ENCODE results near the gene LPXN.

The LPXN gene

DNA sequence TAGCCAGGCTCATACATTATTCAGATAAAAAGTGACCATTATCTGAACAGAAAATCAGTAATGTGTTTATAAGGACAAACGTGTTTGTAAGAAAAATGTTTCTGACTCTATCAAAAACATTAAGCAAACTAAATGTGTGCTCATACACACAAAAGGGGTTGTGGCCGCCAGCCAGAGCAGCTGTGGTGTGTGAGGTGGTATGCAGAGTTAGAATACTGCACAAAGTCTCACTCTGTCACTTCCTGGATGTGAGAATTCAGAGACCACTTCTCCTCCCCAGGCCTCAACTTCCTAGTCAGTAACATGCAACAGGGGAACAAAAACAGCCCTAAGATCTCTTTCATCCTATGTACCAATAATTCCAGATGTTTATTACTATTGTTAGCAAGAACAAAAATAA, 77.2 kb downstream of the LPXN start:
- no peak for TF ChIP-seq CTCF (IDR thresholded peaks at IDR 0.05; ENCODE audit: insufficient read depth, low read length, poor library complexity, severe bottlenecking)
- DNase-seq (ENCODE audit: extremely low read depth, insufficient read length): no peak
- Histone ChIP-seq H3K4me3 (replicated peaks; ENCODE audit: low read depth, low read length) (no peak overlapping the region), H3K27me3 (replicated peaks; ENCODE audit: control insufficient read depth, insufficient read depth, low read length) (no peaks in the 10 kb centered on the region), H3K36me3 (ENCODE audit: control insufficient read depth, insufficient read depth, low read length) (no peaks in the 10 kb centered on the region; the same call in 1 of the 2 replicates)

DNA sequence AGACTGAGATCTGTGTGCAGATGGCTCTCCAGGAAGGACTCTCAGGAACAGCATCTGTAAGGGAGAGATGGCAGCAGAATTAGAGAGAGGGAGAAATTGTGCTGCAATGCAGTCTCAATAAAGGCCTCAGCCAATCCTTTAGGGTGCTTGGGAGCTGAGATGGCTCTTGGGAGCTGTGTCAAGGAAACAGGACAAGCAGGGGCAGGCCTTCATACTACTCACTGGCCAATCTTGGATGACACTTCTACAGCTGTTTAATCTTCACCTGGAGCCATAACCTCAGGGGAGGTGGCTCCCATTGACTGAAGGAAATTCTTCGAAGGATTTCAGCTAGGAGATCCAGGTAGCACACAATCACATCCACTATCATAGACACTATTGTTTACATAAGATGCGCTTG, 77.7 kb downstream of the LPXN start:
- TF ChIP-seq CTCF (IDR thresholded peaks at IDR 0.05; ENCODE audit: insufficient read depth, low read length, poor library complexity, severe bottlenecking): no peak
- Histone ChIP-seq H3K4me3 (replicated peaks; ENCODE audit: low read depth, low read length) (no peak overlapping the region), H3K27me3 (replicated peaks; ENCODE audit: control insufficient read depth, insufficient read depth, low read length) (no peaks in the 10 kb centered on the region), H3K36me3 (ENCODE audit: control insufficient read depth, insufficient read depth, low read length) (no peaks in the 10 kb centered on the region; the same call in 1 of the 2 replicates)
- no peak for DNase-seq (ENCODE audit: extremely low read depth, insufficient read length)

- no peak for TF ChIP-seq CTCF (IDR thresholded peaks at IDR 0.05; ENCODE audit: insufficient read depth, low read length, poor library complexity, severe bottlenecking)
- Histone ChIP-seq H3K27me3 (replicated peaks; ENCODE audit: control insufficient read depth, insufficient read depth, low read length) (no peaks in the 10 kb centered on the region), H3K36me3 (ENCODE audit: control insufficient read depth, insufficient read depth, low read length) (no peaks in the 10 kb centered on the region; the same call in 1 of the 2 replicates), H3K4me3 (replicated peaks; ENCODE audit: low read depth, low read length) (no peak overlapping the region)
- no peak for DNase-seq (ENCODE audit: extremely low read depth, insufficient read length)
Observed at GRCh38 chr11:58495906-58496305, 79.8 kb downstream of the LPXN start.

DNA sequence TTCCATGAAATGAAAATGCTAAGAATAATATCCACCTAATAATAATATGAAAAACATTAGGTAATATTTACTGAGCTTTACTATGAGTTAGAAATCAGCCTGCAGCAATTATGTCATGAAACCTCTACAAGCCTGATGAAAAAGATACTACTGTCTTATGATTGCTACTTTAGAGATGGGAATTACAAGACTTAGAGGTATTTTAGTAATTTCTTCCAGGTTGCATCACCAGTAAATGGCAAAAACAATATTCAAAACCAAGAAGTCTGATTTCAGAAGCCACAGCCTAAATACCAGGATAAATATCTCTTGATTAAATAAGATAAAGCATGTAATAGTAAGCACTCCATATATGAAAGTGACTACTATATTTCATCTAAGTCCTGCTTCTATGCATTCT, 81.6 kb downstream of the LPXN start:
- DNase-seq (ENCODE audit: extremely low read depth, insufficient read length): no peak
- H3K27me3 ChIP-seq (replicated peaks; ENCODE audit: control insufficient read depth, insufficient read depth, low read length): no peaks in the 10 kb centered on the region
- H3K4me3 ChIP-seq (replicated peaks; ENCODE audit: low read depth, low read length): no peak overlapping the region
- H3K36me3 ChIP-seq (ENCODE audit: control insufficient read depth, insufficient read depth, low read length): no peaks in the 10 kb centered on the region; the same call in 1 of the 2 replicates
- TF ChIP-seq CTCF (IDR thresholded peaks at IDR 0.05; ENCODE audit: insufficient read depth, low read length, poor library complexity, severe bottlenecking): no peak

DNA sequence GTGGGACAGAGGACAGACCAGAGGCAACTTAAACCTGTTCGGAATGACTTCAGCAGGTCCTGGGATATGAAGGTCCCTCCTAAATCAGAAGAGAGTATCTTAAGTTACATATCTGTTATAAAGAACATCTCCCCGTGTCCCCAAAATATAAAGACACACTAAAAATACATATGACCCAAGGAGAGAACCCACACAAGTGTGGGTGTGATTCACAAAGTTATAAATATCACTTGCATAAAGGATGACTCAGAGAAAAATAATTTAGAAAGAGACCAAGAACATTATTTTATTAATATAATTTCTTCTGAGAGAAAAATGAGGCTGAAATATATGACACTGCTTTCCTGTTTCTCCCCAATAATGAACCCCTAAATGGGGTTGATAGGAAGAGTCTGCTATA, 82.0 kb downstream of the LPXN start:
- H3K27me3 ChIP-seq (replicated peaks; ENCODE audit: control insufficient read depth, insufficient read depth, low read length): no peaks in the 10 kb centered on the region
- DNase-seq (ENCODE audit: extremely low read depth, insufficient read length): no peak
- H3K36me3 ChIP-seq (ENCODE audit: control insufficient read depth, insufficient read depth, low read length): no peaks in the 10 kb centered on the region
- no peak overlapping the region for H3K4me3 ChIP-seq (replicated peaks; ENCODE audit: low read depth, low read length)
- TF ChIP-seq CTCF (IDR thresholded peaks at IDR 0.05; ENCODE audit: insufficient read depth, low read length, poor library complexity, severe bottlenecking): no peak

- no peak for DNase-seq (ENCODE audit: extremely low read depth, insufficient read length)
- no peaks in the 10 kb centered on the region for H3K27me3 ChIP-seq (replicated peaks; ENCODE audit: control insufficient read depth, insufficient read depth, low read length)
- no peaks in the 10 kb centered on the region for H3K36me3 ChIP-seq (ENCODE audit: control insufficient read depth, insufficient read depth, low read length)
- H3K4me3 ChIP-seq (replicated peaks; ENCODE audit: low read depth, low read length): no peak overlapping the region
- TF ChIP-seq CTCF (IDR thresholded peaks at IDR 0.05; ENCODE audit: insufficient read depth, low read length, poor library complexity, severe bottlenecking): no peak
Observed at GRCh38 chr11:58490827-58491226, 84.8 kb downstream of the LPXN start.
